RWPE1 (cell line): ENCODE measurements around the gene PRKCQ.

Experiments
- CTCF ChIA-PET: fragments of 350-600 bp; sonication (Branson Sonifier 250); formaldehyde crosslinking; extraction: SDS; loops from one replicate; lab custom pipeline; 2021; lab: Yijun Ruan, JAX
- POLR2A ChIA-PET: fragments of 400-600 bp; formaldehyde crosslinking; extraction: SDS; loops from one replicate; lab custom pipeline; 2020; ENCODE audit warnings: antibody characterized with exemption; ENCODE audit not compliant: low non-redundant PET; lab: Yijun Ruan, JAX
- DNase-seq: peaks from one replicate; pipeline ENCODE4 v3.0.0; 2012; ENCODE audit warnings: low spot score
- H3K27ac ChIP-seq: fragments of 450-650 bp; 2 replicates; pipeline ENCODE4 v1.5.1; 2017
- TF ChIP-seq, protein P1 (sequence below): fragments of 450-650 bp; conservative IDR thresholded peaks from 2 replicates; pipeline ENCODE4 v1.5.1; 2017; ENCODE audit warnings: low read depth, mild to moderate bottlenecking

Gene PRKCQ

DNA sequence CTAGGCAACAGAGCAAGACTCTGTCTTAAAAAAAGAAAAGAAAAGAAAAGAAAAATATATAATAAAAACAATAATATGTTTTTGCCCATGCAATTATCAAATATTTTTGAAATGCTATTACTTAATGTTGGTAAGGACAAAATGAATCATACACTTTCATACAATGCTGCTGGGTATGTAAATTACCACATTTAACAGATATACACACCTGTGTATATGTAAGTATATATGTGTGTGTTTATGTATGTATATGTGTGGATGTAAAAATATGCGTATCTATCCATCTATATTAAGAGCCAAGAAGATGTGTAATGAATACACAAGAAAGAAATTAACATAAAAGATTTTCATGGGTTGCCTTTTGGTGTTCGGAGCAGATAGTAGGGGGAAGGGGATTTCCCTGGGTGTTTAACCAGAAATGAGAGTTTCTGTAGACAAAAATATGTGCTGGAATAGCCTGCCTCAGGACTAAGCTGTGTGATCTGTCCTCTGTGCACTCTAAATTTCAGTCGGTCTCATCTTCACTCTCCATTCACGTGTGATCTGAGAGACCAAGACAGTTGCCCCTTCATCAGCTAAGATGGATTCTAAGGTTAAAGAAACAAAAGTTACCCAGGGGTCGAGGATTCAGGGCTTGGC is 61.2 kb downstream of the PRKCQ start:
- H3K27ac ChIP-seq, result no peak overlapping the region
- ChIA-PET CTCF (no interaction called here), POLR2A (no interaction called here)
- TF ChIP-seq, protein P1, sequence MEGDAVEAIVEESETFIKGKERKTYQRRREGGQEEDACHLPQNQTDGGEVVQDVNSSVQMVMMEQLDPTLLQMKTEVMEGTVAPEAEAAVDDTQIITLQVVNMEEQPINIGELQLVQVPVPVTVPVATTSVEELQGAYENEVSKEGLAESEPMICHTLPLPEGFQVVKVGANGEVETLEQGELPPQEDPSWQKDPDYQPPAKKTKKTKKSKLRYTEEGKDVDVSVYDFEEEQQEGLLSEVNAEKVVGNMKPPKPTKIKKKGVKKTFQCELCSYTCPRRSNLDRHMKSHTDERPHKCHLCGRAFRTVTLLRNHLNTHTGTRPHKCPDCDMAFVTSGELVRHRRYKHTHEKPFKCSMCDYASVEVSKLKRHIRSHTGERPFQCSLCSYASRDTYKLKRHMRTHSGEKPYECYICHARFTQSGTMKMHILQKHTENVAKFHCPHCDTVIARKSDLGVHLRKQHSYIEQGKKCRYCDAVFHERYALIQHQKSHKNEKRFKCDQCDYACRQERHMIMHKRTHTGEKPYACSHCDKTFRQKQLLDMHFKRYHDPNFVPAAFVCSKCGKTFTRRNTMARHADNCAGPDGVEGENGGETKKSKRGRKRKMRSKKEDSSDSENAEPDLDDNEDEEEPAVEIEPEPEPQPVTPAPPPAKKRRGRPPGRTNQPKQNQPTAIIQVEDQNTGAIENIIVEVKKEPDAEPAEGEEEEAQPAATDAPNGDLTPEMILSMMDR, result no peak
- no peak for DNase-seq

DNA sequence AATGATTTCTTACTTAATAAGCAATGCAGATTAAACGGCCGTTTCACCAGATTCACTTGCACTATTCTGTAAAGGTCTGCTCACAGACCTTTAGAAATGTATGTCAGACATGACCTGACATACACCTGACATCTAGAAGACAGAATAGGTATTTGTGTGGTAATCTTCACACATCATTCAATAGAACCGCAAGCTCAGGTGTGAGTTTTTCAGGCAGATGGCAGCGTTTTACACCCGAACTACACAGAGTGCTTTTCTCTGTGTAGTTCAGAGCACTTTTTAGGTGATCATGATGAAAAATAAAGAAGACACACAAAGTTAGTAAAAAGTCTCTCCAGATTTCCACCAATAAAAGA is 63.2 kb downstream of the PRKCQ start:
- CTCF ChIA-PET, result interaction anchor here (0.6 kb wide), 1 partner anchor 80 kb away, joined by 6 read pairs; no protein-coding TSS in a partner anchor
- POLR2A ChIA-PET, result no interaction called here
- no peak for DNase-seq

DNA sequence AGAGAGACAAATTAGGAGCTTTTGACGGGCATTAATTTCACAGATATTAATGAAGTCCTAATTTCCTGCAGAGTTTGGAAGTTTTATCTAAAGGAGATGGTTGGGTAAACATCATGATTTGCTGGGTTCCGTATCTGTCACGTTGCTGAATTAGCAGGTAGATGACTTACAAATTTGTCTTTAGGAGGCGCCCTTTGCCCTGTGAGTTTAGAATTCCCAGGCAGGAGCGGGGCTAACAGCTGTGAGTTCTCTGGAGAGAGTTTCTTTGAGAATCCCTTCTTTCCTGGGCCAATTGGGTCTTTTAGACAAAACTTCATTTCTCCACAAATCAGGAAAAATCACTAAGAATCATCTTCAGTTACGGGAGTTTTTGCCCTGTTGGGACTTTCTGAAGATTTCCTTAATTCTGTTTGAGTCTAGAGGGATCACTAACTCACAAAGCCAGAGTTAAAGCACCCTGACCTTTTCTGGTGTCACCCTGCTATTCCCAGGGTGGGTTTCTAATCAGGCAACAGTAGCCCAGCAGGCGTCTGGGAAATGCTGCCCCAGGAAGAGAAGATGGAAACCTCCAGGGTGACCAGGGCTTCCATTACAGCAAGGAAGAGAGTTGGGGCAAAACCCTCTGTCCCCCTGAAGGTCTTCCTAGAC is 63.7 kb downstream of the PRKCQ start:
- no peak for DNase-seq
- TF ChIP-seq, protein P1, result no peak
- no peak overlapping the region for H3K27ac ChIP-seq
- CTCF ChIA-PET, result no interaction called here
- POLR2A ChIA-PET, result no interaction called here

More for the DNA sequence above, 63.2 kb downstream of the PRKCQ start:
- TF ChIP-seq, protein P1, result no peak
- no peak overlapping the region for H3K27ac ChIP-seq

DNA sequence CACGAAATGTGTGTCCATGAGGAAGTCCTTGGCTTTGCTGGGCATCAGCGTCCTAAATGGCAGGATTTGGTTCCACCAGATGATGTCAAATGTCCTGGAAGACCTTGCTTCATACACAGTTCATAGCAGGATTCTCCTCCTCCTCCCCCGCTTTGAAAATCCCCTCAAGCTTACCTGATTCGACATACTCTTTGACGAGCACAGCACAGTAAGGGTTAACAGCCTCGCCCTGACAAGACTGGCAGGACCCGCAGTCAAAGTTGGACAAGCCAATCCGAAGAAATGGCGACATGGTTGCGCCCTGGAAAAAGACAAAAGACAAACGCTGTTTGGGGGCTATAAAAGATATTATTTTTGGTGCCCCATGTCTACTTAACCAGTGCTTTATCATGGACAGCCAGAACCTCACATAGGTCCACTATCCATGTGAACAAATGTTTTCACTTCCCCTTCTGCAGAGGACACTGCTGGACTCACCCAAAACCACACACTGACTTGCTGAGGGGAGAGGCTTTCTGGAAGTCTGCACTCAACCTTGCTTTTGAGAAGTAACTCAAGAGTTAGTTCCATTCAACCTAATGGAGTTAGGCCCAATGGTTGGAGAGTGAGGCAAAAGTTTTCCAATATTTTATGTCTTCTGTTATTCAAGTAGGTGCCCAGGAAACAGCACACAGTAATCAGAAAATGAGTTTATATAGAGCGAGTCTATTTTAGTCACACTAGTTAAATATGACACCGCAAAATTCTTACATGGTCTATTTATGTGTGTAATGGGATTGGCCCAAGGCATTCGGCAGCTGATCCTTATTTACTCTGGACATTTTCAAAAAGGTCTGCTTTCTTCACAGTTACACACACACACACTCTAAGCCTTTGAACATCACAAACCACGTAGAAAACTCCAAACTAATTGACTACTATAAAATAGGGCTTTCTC is 65.0 kb downstream of the PRKCQ start:
- no peak for DNase-seq
- CTCF ChIA-PET, result no interaction called here
- TF ChIP-seq, protein P1, result no peak
- POLR2A ChIA-PET, result no interaction called here
- no peak overlapping the region for H3K27ac ChIP-seq

DNA sequence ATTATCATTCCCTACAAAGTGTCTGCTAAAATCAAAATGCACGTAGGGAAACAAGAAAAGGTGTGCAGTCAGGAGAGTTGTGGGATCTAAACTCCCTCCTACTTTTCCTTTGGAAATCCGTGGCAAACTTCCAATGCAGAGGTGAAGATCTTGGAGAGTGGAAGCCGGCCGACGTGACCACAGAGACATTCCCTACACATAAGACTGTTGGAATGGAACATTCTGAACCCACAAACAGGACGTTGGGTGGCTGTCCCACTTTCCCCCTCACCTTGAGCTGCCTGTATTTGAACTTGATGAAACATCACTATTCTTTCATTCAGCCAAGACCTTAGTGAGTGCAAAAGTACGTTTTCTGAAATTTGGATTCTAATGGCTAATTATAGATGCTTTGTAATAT is 65.9 kb downstream of the PRKCQ start:
- POLR2A ChIA-PET, result no interaction called here
- TF ChIP-seq, protein P1, result no peak
- CTCF ChIA-PET, result no interaction called here
- H3K27ac ChIP-seq, result no peak overlapping the region
- DNase-seq, result no peak

DNA sequence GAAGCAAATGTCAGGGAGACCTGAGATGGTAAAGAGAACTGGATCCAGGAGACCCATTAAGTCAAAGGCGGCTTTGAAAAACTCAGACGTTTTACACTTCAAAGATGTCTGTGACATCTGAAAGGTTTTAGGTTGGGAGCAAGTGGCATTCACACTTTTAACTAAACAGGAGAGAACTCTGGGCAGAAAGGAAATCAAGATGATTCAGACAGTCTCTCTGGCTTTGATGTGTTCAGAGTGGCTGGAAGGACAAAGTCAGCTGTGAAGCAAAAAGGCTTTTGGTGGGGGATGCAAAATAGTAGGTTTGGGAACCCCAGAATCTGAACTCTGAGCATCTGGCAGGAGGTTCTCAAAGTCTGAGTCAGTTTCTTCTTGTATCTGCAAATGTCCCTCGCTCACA is 66.6 kb downstream of the PRKCQ start:
- ChIA-PET POLR2A (no interaction called here), CTCF (no interaction called here)
- DNase-seq, result no peak
- no peak overlapping the region for H3K27ac ChIP-seq
- TF ChIP-seq, protein P1, result no peak
